WTC11 (cell line): ENCODE measurements around the gene PRR33. TPM values are rescaled to one million over a fixed set of nuclear protein-coding genes. Genes with fewer than 3 reads are reported as not detected.

Experiments
- ATAC-seq: fragments of 200-7000 bp; cut with Tn5 transposase; 2 replicates; pipeline ENCODE4 v1.10.0; 2021; ENCODE audit warnings: mild to moderate bottlenecking, moderate library complexity
- CTCF ChIA-PET: fragments of 300-600 bp; sonication (Branson Sonifier 250); formaldehyde crosslinking; loops from one replicate; lab custom pipeline; 2021; ENCODE audit warnings: antibody characterized with exemption; lab: Charles Lee
- POLR2A ChIA-PET: fragments of 350-600 bp; sonication (Branson Sonifier 250); formaldehyde crosslinking; loops from one replicate; lab custom pipeline; 2021; ENCODE audit warnings: antibody characterized with exemption; lab: Charles Lee
- DNase-seq: peaks from one replicate; pipeline ENCODE4 v3.0.0; 2021; ENCODE audit warnings: low spot score
- H3K27ac Mint-ChIP-seq: 2 replicates; pipeline ENCODE4 v1.8.0; 2021; ENCODE audit warnings: mixed read lengths
- H3K27me3 Mint-ChIP-seq: 2 replicates; pipeline ENCODE4 v1.8.0; 2021; ENCODE audit warnings: low read depth, mild to moderate bottlenecking, moderate library complexity, mixed read lengths
- H3K36me3 Mint-ChIP-seq: 2 replicates; pipeline ENCODE4 v1.8.0; 2021; ENCODE audit warnings: mixed read lengths
- H3K4me1 Mint-ChIP-seq: 2 replicates; pipeline ENCODE4 v1.8.0; 2022; ENCODE audit warnings: mixed read lengths
- H3K4me3 Mint-ChIP-seq: 2 replicates; pipeline ENCODE4 v1.8.0; 2021; ENCODE audit warnings: mild to moderate bottlenecking, moderate library complexity, mixed read lengths
- H3K9me3 Mint-ChIP-seq: 2 replicates; pipeline ENCODE4 v1.8.0; 2021; ENCODE audit warnings: mixed read lengths
- ARID4B ChIP-seq: sonication (generic); formaldehyde crosslinking; IDR thresholded peaks from 2 replicates; pipeline ENCODE4 v1.8.0; 2023; ENCODE audit warnings: missing genetic modification reagents, mild to moderate bottlenecking, borderline replicate concordance
- CBFB ChIP-seq: sonication (generic); formaldehyde crosslinking; IDR thresholded peaks from 2 replicates; pipeline ENCODE4 v1.8.1; 2022; ENCODE audit warnings: mild to moderate bottlenecking, low read depth, missing genetic modification reagents
- GRHL2 ChIP-seq: fragments of 250-450 bp; sonication (Bioruptor Pico); IDR thresholded peaks from 2 replicates; pipeline ENCODE4 v1.8.0; 2022; ENCODE audit warnings: mild to moderate bottlenecking, moderate library complexity; ENCODE audit not compliant: insufficient replicate concordance, severe bottlenecking
- GTF2I ChIP-seq: fragments of 250-450 bp; sonication (Bioruptor Pico); conservative IDR thresholded peaks from 2 replicates; pipeline ENCODE4 v1.4.0; 2021; ENCODE audit warnings: mild to moderate bottlenecking
- NR1H2 ChIP-seq: sonication (generic); formaldehyde crosslinking; IDR thresholded peaks from 2 replicates; pipeline ENCODE4 v1.9.0; 2021; ENCODE audit warnings: mild to moderate bottlenecking, moderate library complexity, missing genetic modification reagents
- NR2C2 ChIP-seq: sonication (generic); formaldehyde crosslinking; IDR thresholded peaks from 2 replicates; pipeline ENCODE4 v1.8.0; 2022; ENCODE audit warnings: mild to moderate bottlenecking, missing genetic modification reagents
- ZNF138 ChIP-seq: sonication (generic); formaldehyde crosslinking; conservative IDR thresholded peaks from 2 replicates; pipeline ENCODE4 v1.8.1; 2022; ENCODE audit warnings: mild to moderate bottlenecking, moderate library complexity, missing genetic modification reagents
- total RNA-seq: library from RNA; stranded (reverse); gene quantifications from 3 replicates; pipeline ENCODE4 v1.2.3, GENCODE V29; 2021
- TF ChIP-seq, protein P1 (sequence below): sonication (generic); formaldehyde crosslinking; IDR thresholded peaks from 2 replicates; pipeline ENCODE4 v1.8.0; 2022; ENCODE audit warnings: missing genetic modification reagents
- TF ChIP-seq, protein P2 (sequence below): fragments of 250-450 bp; sonication (Bioruptor Pico); IDR thresholded peaks from 2 replicates; pipeline ENCODE4 v1.9.0; 2021; ENCODE audit warnings: mild to moderate bottlenecking
- TF ChIP-seq, protein P3 (sequence below): sonication (generic); formaldehyde crosslinking; IDR thresholded peaks from 2 replicates; pipeline ENCODE4 v1.8.0; 2023; ENCODE audit warnings: missing genetic modification reagents

PRR33 gene
- total RNA-seq, 1 experiment from 2014 or later = not detected

DNA sequence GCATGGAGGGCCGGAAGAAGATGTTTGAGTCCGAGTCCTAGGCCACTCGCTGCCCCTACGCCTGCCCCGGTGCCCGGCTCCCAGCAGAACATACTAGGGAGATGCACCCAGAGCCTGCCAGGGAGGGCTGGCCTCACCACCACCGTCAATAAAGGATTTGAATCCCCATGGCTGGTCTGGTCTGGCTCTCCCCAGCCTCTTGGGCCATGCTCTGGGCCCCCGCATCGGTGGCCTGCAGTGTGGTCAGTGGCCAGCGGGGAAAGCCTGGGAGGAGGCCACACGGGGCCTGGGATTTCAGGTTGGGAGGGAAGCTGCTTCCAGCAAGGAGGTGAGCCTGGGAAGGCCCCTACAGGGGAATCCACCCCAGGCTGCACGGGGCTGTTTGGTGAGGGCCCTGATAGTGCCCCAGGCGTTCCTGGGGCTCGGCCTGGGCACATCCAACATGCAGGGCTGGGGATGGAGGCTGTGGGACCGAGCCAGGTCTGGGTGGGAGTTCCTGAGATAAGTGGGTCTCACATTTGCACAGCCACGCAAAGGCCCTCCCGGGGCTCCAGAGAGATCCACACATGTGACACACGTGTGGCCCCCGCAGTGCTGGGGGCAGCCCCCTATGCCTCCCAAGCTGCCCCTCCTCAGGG is 50.1 kb downstream of the PRR33 start (continued):
- TF ChIP-seq ARID4B (CRISPR knock-in tag) = no peak

- Mint-ChIP-seq H3K9me3 (no peaks in the 10 kb centered on the region), H3K27me3 (no peaks in the 10 kb centered on the region), H3K4me1 (no peaks in the 10 kb centered on the region), H3K36me3 (no peaks in the 10 kb centered on the region), H3K4me3 (no peak overlapping the region), H3K27ac (no peak overlapping the region)
- CTCF ChIA-PET = interaction anchor here (0.6 to 2.2 kb wide), 11 partner anchors 8 to 387 kb away, joined by 3 to 9 read pairs (median 4); no protein-coding TSS in a partner anchor
- POLR2A ChIA-PET = no interaction called here
- DNase-seq = no peak
- TF ChIP-seq CBFB (CRISPR knock-in tag) (no peak), NR2C2 (no peak), ZNF138 (CRISPR knock-in tag) (no peak), GRHL2 (no peak), GTF2I (CRISPR knock-in tag) (no peak), NR1H2 (CRISPR knock-in tag) (no peak)
- TF ChIP-seq, protein P1, sequence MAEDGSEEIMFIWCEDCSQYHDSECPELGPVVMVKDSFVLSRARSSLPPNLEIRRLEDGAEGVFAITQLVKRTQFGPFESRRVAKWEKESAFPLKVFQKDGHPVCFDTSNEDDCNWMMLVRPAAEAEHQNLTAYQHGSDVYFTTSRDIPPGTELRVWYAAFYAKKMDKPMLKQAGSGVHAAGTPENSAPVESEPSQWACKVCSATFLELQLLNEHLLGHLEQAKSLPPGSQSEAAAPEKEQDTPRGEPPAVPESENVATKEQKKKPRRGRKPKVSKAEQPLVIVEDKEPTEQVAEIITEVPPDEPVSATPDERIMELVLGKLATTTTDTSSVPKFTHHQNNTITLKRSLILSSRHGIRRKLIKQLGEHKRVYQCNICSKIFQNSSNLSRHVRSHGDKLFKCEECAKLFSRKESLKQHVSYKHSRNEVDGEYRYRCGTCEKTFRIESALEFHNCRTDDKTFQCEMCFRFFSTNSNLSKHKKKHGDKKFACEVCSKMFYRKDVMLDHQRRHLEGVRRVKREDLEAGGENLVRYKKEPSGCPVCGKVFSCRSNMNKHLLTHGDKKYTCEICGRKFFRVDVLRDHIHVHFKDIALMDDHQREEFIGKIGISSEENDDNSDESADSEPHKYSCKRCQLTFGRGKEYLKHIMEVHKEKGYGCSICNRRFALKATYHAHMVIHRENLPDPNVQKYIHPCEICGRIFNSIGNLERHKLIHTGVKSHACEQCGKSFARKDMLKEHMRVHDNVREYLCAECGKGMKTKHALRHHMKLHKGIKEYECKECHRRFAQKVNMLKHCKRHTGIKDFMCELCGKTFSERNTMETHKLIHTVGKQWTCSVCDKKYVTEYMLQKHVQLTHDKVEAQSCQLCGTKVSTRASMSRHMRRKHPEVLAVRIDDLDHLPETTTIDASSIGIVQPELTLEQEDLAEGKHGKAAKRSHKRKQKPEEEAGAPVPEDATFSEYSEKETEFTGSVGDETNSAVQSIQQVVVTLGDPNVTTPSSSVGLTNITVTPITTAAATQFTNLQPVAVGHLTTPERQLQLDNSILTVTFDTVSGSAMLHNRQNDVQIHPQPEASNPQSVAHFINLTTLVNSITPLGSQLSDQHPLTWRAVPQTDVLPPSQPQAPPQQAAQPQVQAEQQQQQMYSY (CRISPR knock-in tag) = no peak
- TF ChIP-seq, protein P2, sequence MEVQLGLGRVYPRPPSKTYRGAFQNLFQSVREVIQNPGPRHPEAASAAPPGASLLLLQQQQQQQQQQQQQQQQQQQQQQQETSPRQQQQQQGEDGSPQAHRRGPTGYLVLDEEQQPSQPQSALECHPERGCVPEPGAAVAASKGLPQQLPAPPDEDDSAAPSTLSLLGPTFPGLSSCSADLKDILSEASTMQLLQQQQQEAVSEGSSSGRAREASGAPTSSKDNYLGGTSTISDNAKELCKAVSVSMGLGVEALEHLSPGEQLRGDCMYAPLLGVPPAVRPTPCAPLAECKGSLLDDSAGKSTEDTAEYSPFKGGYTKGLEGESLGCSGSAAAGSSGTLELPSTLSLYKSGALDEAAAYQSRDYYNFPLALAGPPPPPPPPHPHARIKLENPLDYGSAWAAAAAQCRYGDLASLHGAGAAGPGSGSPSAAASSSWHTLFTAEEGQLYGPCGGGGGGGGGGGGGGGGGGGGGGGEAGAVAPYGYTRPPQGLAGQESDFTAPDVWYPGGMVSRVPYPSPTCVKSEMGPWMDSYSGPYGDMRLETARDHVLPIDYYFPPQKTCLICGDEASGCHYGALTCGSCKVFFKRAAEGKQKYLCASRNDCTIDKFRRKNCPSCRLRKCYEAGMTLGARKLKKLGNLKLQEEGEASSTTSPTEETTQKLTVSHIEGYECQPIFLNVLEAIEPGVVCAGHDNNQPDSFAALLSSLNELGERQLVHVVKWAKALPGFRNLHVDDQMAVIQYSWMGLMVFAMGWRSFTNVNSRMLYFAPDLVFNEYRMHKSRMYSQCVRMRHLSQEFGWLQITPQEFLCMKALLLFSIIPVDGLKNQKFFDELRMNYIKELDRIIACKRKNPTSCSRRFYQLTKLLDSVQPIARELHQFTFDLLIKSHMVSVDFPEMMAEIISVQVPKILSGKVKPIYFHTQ (CRISPR knock-in tag) = no peak
- TF ChIP-seq, protein P3, sequence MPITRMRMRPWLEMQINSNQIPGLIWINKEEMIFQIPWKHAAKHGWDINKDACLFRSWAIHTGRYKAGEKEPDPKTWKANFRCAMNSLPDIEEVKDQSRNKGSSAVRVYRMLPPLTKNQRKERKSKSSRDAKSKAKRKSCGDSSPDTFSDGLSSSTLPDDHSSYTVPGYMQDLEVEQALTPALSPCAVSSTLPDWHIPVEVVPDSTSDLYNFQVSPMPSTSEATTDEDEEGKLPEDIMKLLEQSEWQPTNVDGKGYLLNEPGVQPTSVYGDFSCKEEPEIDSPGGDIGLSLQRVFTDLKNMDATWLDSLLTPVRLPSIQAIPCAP (CRISPR knock-in tag) = no peak
- ATAC-seq = no peak
Observed at GRCh38 chr11:1840780-1841480, 50.8 kb downstream of the PRR33 start.
